ENCODE measurements around the gene ASB1.

The ASB1 gene

DNA sequence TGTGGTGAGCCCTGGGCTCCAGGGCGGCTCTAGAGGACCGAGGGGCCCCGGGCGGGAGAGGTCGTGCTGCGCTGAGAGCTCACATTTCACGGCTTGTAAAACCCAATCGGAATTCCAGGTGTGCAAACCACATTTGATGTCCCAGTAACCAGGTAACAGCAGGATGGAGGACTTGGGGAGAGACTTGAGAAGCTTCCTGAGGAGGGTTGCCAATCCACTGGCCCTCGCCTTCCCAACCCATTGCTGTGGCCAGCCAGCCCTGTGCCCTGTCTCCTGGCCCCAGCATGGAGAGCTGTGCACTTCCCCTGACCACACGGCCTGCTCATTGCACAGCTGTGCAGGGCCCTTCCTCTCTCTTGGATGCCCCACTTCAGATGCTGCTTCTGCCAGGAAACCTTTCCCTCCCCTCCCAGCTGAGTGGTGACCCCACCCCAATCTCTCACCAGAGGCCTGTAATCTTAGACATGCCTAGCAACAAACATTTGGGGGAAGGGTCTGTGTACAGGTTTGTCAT lies 39.6 kb downstream of the ASB1 start:
- Histone ChIP-seq H3K4me1 (ENCODE audit: control insufficient read depth, insufficient read depth, low read length) (no peaks in the 10 kb centered on the region), H3K4me3 (ENCODE audit: low read depth, low read length) (no peak overlapping the region), H3K27me3 (ENCODE audit: control insufficient read depth, insufficient read depth, low read length) (no peaks in the 10 kb centered on the region), H3K9ac (ENCODE audit: low read depth, low read length) (no peak overlapping the region), H3K9me3 (ENCODE audit: control insufficient read depth, insufficient read depth, low read length) (no peaks in the 10 kb centered on the region), H3K36me3 (ENCODE audit: control insufficient read depth, insufficient read depth, low read length) (no peaks in the 10 kb centered on the region)

DNA sequence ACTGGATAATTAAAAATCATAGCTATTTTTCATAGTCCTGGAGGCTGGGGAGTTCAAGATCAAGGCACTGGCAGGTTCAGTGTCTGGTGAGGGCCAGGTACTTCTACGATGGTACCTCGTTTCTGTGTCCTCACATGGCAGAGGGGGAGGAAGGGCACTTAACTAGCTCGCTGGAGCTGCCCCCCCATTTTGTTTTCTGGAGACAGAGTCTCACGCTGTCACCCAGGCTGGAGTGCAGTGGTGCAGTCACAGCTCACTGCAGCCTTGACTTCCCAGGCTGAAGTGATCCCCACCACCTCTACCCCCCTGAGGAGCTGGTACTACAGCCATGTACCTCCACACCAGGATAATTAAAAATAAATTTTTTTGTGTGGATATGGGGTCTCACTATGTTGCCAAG lies 40.3 kb downstream of the ASB1 start:
- no peaks in the 10 kb centered on the region for H3K9me3 ChIP-seq (ENCODE audit: control insufficient read depth, insufficient read depth, low read length)
- no peaks in the 10 kb centered on the region for H3K36me3 ChIP-seq (ENCODE audit: control insufficient read depth, insufficient read depth, low read length)
- H3K4me1 ChIP-seq (ENCODE audit: control insufficient read depth, insufficient read depth, low read length): no peaks in the 10 kb centered on the region
- no peak overlapping the region for H3K9ac ChIP-seq (ENCODE audit: low read depth, low read length)
- no peak overlapping the region for H3K4me3 ChIP-seq (ENCODE audit: low read depth, low read length)
- no peaks in the 10 kb centered on the region for H3K27me3 ChIP-seq (ENCODE audit: control insufficient read depth, insufficient read depth, low read length)

DNA sequence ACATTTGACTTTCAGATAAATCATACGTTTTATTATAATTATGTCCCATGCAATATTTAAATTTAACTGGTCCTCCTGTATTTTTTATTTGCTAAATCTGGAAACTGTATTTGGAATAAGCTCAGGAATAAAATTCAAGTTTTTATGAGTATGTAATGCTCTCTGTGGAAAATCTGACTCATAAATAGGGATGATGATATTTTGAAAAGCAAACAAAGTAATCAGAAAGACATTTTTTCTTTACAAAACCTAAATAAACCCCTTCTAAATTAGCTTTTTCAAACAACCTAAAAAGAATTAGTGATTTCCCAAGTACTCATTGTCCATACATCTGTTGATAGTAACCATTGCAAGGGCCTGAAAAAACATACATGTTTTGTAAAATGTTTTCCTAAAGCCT lies 41.1 kb downstream of the ASB1 start:
- no peaks in the 10 kb centered on the region for H3K36me3 ChIP-seq (ENCODE audit: control insufficient read depth, insufficient read depth, low read length)
- H3K4me1 ChIP-seq (ENCODE audit: control insufficient read depth, insufficient read depth, low read length): no peaks in the 10 kb centered on the region
- no peak overlapping the region for H3K4me3 ChIP-seq (ENCODE audit: low read depth, low read length)
- H3K9me3 ChIP-seq (ENCODE audit: control insufficient read depth, insufficient read depth, low read length): no peaks in the 10 kb centered on the region
- H3K27me3 ChIP-seq (ENCODE audit: control insufficient read depth, insufficient read depth, low read length): no peaks in the 10 kb centered on the region
- H3K9ac ChIP-seq (ENCODE audit: low read depth, low read length): no peak overlapping the region

DNA sequence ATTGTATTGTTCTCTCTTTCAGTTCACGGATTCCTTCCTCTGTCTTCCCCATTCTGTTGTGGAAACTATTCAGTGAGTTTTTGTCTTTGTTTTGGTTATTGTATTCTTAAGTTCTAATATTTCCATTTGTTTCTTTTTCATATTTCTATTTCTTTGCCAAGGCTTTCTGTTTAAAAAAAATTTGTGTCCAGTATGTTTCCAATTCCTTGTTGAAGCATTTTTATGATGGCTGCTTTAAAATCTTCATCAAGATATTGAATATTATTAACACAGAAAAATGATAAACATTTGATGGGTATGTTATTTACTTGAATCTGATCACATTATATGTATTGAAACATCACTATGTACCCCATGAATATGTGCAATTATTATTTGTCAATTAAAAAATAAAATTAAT lies 42.4 kb downstream of the ASB1 start:
- Histone ChIP-seq H3K4me1 (ENCODE audit: control insufficient read depth, insufficient read depth, low read length) (no peaks in the 10 kb centered on the region), H3K27me3 (ENCODE audit: control insufficient read depth, insufficient read depth, low read length) (no peaks in the 10 kb centered on the region), H3K9ac (ENCODE audit: low read depth, low read length) (no peak overlapping the region), H3K9me3 (ENCODE audit: control insufficient read depth, insufficient read depth, low read length) (no peaks in the 10 kb centered on the region), H3K4me3 (ENCODE audit: low read depth, low read length) (no peak overlapping the region), H3K36me3 (ENCODE audit: control insufficient read depth, insufficient read depth, low read length) (no peaks in the 10 kb centered on the region)

DNA sequence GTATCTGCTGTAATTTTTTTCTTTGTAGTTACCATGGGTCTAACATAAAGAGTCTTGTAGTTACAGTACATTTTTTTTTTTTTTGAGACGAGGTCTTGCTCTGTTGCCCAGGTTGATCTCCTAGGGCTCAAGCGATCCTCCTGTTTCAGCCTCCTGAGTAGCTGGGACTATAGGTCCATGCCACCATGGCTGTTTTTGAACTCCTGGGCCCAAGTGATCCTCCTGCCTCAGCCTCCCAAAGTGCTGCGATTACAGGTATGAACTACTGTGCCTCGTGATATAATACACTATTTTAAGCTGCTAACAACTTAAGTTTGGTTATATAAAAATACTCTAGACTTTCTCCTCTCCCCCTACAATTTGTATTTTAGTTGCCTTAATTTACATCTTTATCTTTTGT lies 46.3 kb downstream of the ASB1 start:
- no peaks in the 10 kb centered on the region for H3K36me3 ChIP-seq (ENCODE audit: control insufficient read depth, insufficient read depth, low read length)
- no peak overlapping the region for H3K9ac ChIP-seq (ENCODE audit: low read depth, low read length)
- no peaks in the 10 kb centered on the region for H3K4me1 ChIP-seq (ENCODE audit: control insufficient read depth, insufficient read depth, low read length)
- H3K27me3 ChIP-seq (ENCODE audit: control insufficient read depth, insufficient read depth, low read length): no peaks in the 10 kb centered on the region
- H3K4me3 ChIP-seq (ENCODE audit: low read depth, low read length): no peak overlapping the region
- H3K9me3 ChIP-seq (ENCODE audit: control insufficient read depth, insufficient read depth, low read length): no peaks in the 10 kb centered on the region

DNA sequence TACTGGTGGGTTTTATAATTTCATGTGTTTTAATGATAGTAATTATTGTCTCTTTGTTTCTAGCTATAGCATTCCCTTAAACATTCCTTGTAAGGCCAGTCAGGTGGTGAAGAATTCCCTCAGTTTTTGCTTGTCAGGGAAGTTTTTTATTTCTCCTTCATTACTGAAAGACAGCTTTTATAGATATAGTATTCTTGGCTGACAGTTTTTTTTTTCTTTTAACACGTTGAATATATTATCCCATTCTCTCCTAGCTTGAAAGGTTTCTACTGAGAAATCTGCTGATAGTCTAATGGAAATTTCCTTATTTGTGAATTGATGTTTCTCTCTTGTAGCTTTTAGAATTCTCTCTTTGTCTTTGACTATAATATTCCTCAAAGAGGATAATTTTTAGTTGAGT lies 46.8 kb downstream of the ASB1 start:
- Histone ChIP-seq H3K9ac (ENCODE audit: low read depth, low read length) (no peak overlapping the region), H3K9me3 (ENCODE audit: control insufficient read depth, insufficient read depth, low read length) (no peaks in the 10 kb centered on the region), H3K36me3 (ENCODE audit: control insufficient read depth, insufficient read depth, low read length) (no peaks in the 10 kb centered on the region), H3K27me3 (ENCODE audit: control insufficient read depth, insufficient read depth, low read length) (no peaks in the 10 kb centered on the region), H3K4me3 (ENCODE audit: low read depth, low read length) (no peak overlapping the region), H3K4me1 (ENCODE audit: control insufficient read depth, insufficient read depth, low read length) (no peaks in the 10 kb centered on the region)

DNA sequence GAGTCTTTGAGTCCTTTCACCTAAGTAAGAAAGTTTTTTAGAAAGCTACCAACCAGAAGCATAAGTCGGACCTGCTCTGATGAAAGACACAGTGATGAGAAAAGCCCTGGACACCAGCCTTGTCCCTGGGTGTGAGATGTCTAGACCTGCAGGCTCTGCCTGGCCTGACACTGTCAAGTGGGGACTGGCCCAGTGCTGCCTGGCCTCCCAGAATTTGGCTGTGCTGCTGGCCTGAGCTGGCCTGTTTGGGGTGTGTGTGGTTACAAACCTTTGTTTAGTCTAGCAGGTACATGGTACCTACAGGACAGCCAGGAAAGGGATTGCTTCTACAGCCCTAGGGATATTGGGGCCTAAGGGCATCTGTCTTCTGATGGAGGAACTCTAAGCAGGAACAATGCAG lies 48.3 kb downstream of the ASB1 start:
- Histone ChIP-seq H3K9me3 (ENCODE audit: control insufficient read depth, insufficient read depth, low read length) (no peaks in the 10 kb centered on the region), H3K36me3 (ENCODE audit: control insufficient read depth, insufficient read depth, low read length) (no peaks in the 10 kb centered on the region), H3K27me3 (ENCODE audit: control insufficient read depth, insufficient read depth, low read length) (no peaks in the 10 kb centered on the region), H3K9ac (ENCODE audit: low read depth, low read length) (no peak overlapping the region), H3K4me1 (ENCODE audit: control insufficient read depth, insufficient read depth, low read length) (no peaks in the 10 kb centered on the region), H3K4me3 (ENCODE audit: low read depth, low read length) (no peak overlapping the region)

DNA sequence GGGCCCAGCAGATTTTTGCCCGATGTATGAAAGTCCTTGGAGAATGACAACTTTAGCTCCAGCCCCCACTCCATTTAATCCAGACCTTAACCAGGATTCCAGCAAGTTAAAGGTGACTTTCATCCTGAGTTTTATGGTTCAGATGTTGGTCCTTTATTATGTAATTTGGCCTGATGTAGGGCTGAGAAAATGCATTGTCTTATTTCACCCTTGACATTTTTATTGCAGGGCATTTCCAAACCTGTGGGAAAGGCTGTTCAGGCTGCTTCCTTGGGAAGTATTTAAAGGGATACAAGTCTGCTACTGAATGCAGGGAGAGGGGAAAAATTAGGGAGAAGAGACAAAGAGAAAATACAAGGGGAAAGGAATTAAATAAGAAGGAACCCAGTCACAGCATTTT lies 48.8 kb downstream of the ASB1 start:
- Histone ChIP-seq H3K36me3 (ENCODE audit: control insufficient read depth, insufficient read depth, low read length) (no peaks in the 10 kb centered on the region), H3K4me3 (ENCODE audit: low read depth, low read length) (no peak overlapping the region), H3K27me3 (ENCODE audit: control insufficient read depth, insufficient read depth, low read length) (no peaks in the 10 kb centered on the region), H3K9me3 (ENCODE audit: control insufficient read depth, insufficient read depth, low read length) (no peaks in the 10 kb centered on the region), H3K4me1 (ENCODE audit: control insufficient read depth, insufficient read depth, low read length) (no peaks in the 10 kb centered on the region), H3K9ac (ENCODE audit: low read depth, low read length) (no peak overlapping the region)

DNA sequence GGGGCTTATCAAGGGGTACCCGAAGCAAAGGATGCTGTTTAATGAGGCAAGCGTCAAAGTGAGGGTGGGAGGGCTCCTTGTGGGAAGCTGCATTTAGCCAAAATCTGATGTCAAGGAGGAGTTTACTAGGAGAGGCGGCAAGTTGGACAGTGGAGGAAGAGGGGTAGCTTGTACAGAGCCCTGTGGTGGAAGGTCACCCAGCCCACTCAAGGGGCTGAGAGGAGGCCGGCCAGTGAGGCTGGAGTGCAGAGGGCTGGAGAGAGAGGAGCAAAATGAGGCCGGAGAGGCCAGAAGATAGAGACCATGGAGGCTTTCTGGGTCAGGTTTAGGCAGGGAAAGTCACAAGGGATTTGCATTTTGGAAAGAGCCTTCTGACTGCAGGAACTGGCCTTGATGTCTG lies 49.5 kb downstream of the ASB1 start:
- Histone ChIP-seq H3K9me3 (ENCODE audit: control insufficient read depth, insufficient read depth, low read length) (no peaks in the 10 kb centered on the region), H3K4me3 (ENCODE audit: low read depth, low read length) (no peak overlapping the region), H3K27me3 (ENCODE audit: control insufficient read depth, insufficient read depth, low read length) (no peaks in the 10 kb centered on the region), H3K4me1 (ENCODE audit: control insufficient read depth, insufficient read depth, low read length) (no peaks in the 10 kb centered on the region), H3K9ac (ENCODE audit: low read depth, low read length) (no peak overlapping the region), H3K36me3 (ENCODE audit: control insufficient read depth, insufficient read depth, low read length) (no peaks in the 10 kb centered on the region)

DNA sequence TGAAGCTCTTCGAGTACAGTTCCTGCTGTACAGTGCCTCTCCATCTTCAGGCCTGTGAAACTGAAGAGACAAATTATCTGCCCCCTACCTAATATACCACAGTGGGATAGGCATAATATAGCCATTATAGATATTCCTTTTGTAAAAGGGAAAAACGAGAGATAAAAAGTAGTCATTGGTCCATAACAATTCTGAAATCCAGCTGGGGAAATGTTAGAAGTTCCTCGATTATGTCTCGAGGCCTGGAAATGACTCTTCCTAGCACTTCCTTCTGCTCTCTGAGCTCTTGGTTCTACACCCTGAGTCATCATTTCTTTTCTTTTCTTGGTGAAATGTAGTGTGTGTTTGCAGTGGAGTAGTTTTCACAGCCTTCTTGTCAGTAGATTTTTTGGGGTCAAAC lies 51.5 kb downstream of the ASB1 start:
- no peak overlapping the region for H3K4me3 ChIP-seq (ENCODE audit: low read depth, low read length)
- H3K27me3 ChIP-seq (ENCODE audit: control insufficient read depth, insufficient read depth, low read length): no peaks in the 10 kb centered on the region
- H3K4me1 ChIP-seq (ENCODE audit: control insufficient read depth, insufficient read depth, low read length): no peaks in the 10 kb centered on the region
- no peak overlapping the region for H3K9ac ChIP-seq (ENCODE audit: low read depth, low read length)
- no peaks in the 10 kb centered on the region for H3K9me3 ChIP-seq (ENCODE audit: control insufficient read depth, insufficient read depth, low read length)
- H3K36me3 ChIP-seq (ENCODE audit: control insufficient read depth, insufficient read depth, low read length): no peaks in the 10 kb centered on the region

DNA sequence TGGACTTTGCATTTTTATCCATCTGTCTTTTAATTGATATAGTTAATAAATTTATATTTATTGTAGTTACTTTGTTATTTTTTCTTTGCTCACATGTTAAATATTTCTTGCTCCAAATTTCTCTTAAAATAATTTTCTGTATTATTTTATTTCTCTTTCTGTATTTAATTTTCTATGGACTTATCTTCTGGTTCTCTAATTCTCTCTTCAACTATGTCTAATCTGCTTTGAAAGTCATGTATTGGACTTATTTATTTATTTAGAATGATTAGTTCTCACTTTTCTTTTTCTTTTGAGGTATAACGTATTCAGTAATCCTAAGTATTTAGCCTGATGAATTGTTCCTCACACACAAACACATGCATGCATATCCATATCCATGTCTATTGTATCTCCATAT lies 53.1 kb downstream of the ASB1 start:
- Histone ChIP-seq H3K9me3 (ENCODE audit: control insufficient read depth, insufficient read depth, low read length) (no peaks in the 10 kb centered on the region), H3K4me3 (ENCODE audit: low read depth, low read length) (no peak overlapping the region), H3K9ac (ENCODE audit: low read depth, low read length) (no peak overlapping the region)

DNA sequence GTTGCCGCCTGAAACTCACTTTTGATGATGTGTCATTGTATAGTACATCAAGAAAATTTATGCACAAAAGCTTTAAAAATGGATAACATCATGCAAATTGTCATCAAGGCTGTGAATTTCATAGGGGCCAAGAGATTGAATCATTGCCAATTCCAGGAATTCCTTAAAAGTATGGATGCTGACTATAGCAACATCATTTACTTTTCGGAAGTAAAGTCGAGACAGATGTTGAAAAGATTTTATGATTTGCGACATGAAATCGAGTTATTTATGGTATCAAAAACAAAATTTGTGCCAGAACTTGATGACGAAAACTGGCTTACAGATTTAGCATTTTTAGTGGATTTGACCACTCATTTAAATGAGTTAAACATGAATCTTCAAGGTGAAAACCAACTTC lies 56.3 kb downstream of the ASB1 start:
- Histone ChIP-seq H3K4me3 (ENCODE audit: low read depth, low read length) (no peak overlapping the region), H3K9ac (ENCODE audit: low read depth, low read length) (no peak overlapping the region), H3K9me3 (ENCODE audit: control insufficient read depth, insufficient read depth, low read length) (no peaks in the 10 kb centered on the region), H3K27me3 (ENCODE audit: control insufficient read depth, insufficient read depth, low read length) (no peaks in the 10 kb centered on the region), H3K36me3 (ENCODE audit: control insufficient read depth, insufficient read depth, low read length) (no peaks in the 10 kb centered on the region), H3K4me1 (ENCODE audit: control insufficient read depth, insufficient read depth, low read length) (no peaks in the 10 kb centered on the region)

More for the DNA sequence above, 53.1 kb downstream of the ASB1 start:
- Histone ChIP-seq H3K4me1 (ENCODE audit: control insufficient read depth, insufficient read depth, low read length) (no peaks in the 10 kb centered on the region), H3K27me3 (ENCODE audit: control insufficient read depth, insufficient read depth, low read length) (no peaks in the 10 kb centered on the region), H3K36me3 (ENCODE audit: control insufficient read depth, insufficient read depth, low read length) (no peaks in the 10 kb centered on the region)

DNA sequence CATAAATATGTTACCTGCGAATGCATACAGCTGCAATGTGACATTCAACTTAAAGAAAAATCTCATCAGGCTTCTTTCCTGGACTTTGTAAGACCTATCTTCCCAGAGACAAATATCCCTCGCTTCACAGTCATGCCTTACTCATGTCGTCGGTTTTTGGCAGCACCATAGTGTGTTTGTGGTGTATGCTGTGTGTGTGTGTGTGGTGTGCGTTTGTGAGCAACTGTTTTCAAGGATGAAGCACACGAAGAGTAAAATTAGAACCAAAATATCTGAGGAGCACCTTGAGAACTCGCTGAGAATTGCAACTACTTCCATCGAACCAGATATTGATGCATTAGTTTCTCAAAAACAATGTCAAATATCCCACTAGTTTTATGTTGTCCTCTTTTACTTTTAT lies 56.9 kb downstream of the ASB1 start:
- H3K9me3 ChIP-seq (ENCODE audit: control insufficient read depth, insufficient read depth, low read length): no peaks in the 10 kb centered on the region
- no peaks in the 10 kb centered on the region for H3K27me3 ChIP-seq (ENCODE audit: control insufficient read depth, insufficient read depth, low read length)
- no peak overlapping the region for H3K4me3 ChIP-seq (ENCODE audit: low read depth, low read length)
- H3K36me3 ChIP-seq (ENCODE audit: control insufficient read depth, insufficient read depth, low read length): no peaks in the 10 kb centered on the region
- no peak overlapping the region for H3K9ac ChIP-seq (ENCODE audit: low read depth, low read length)
- H3K4me1 ChIP-seq (ENCODE audit: control insufficient read depth, insufficient read depth, low read length): no peaks in the 10 kb centered on the region

Measured in iPS-15b (cell line).